A673 (cell line): ENCODE data around the gene SOBP. TPM values are rescaled to one million over a fixed set of nuclear protein-coding genes. Genes with fewer than 3 reads are reported as not detected.
A peak's percentile ranks its signal among the peaks of the same experiment; 100 is the strongest.

Experiments
- BruUV-seq: library from RNA; stranded (reverse); fragments of 400-500 nt; replicated peaks from 2 replicates; lab custom pipeline; 2021; lab: Mats Ljungman, UMichigan
- CTCF ChIA-PET: fragments of 300-600 bp; sonication (Branson Sonifier 250); formaldehyde crosslinking; loops from one replicate; lab custom pipeline; 2022; ENCODE audit warnings: antibody characterized with exemption; lab: Charles Lee
- POLR2A ChIA-PET: fragments of 300-600 bp; sonication (Branson Sonifier 250); formaldehyde crosslinking; loops from one replicate; lab custom pipeline; 2022; ENCODE audit warnings: antibody characterized with exemption; ENCODE audit not compliant: low non-redundant PET; lab: Charles Lee
- DNase-seq: peaks from one replicate; pipeline ENCODE4 v3.0.0-alpha.2; 2015; ENCODE audit warnings: low spot score
- H3K27ac ChIP-seq: fragments of 200-600 bp; sonication (generic); 2 replicates; pipeline ENCODE4 v1.5.1; 2016; ENCODE audit warnings: mixed run types, low read depth, mild to moderate bottlenecking, mixed read lengths, antibody characterized with exemption, low read length; ENCODE audit not compliant: poor library complexity, severe bottlenecking
- H3K27me3 ChIP-seq: fragments of 200-600 bp; sonication (generic); replicated peaks from 2 replicates; pipeline ENCODE4 v1.6.1; 2017; ENCODE audit warnings: mixed run types, low read depth, mild to moderate bottlenecking, mixed read lengths, antibody characterized with exemption, low read length; ENCODE audit not compliant: insufficient read depth, poor library complexity
- H3K36me3 ChIP-seq: fragments of 200-600 bp; sonication (generic); 2 replicates; pipeline ENCODE4 v1.6.1; 2016; ENCODE audit warnings: mixed run types, mild to moderate bottlenecking, mixed read lengths, antibody characterized with exemption, low read length; ENCODE audit not compliant: insufficient read depth, poor library complexity, severe bottlenecking
- H3K4me1 ChIP-seq: fragments of 200-600 bp; sonication (generic); 2 replicates; pipeline ENCODE4 v1.6.1; 2017; ENCODE audit warnings: mixed run types, mild to moderate bottlenecking, mixed read lengths, antibody characterized with exemption, low read length; ENCODE audit not compliant: insufficient read depth, poor library complexity, severe bottlenecking
- H3K4me3 ChIP-seq: fragments of 200-600 bp; sonication (generic); 2 replicates; pipeline ENCODE4 v1.5.1; 2016; ENCODE audit warnings: low read depth, mixed run types, mild to moderate bottlenecking, mixed read lengths, low read length; ENCODE audit not compliant: poor library complexity, severe bottlenecking
- H3K9me3 ChIP-seq: fragments of 200-600 bp; sonication (generic); 2 replicates; pipeline ENCODE4 v1.6.1; 2016; ENCODE audit warnings: mixed run types, low read depth, mild to moderate bottlenecking, mixed read lengths, antibody characterized with exemption, low read length; ENCODE audit not compliant: poor library complexity, severe bottlenecking
- EZH2 ChIP-seq: fragments of 200-600 bp; sonication (generic); IDR thresholded peaks from 2 replicates; pipeline ENCODE4 v1.6.1; 2017; ENCODE audit warnings: borderline replicate concordance, low read depth, mild to moderate bottlenecking, mixed read lengths, antibody characterized with exemption, low read length; ENCODE audit not compliant: poor library complexity, severe bottlenecking
- intact Hi-C: fragments of 100-400 bp; cut with micrococcal nuclease; formaldehyde crosslinking; loops from one replicate; pipeline ENCODE4 v1.10.0; 2022; ENCODE audit not compliant: unreplicated experiment
- total RNA-seq: library from RNA; stranded (reverse); gene quantifications from 2 replicates; pipeline ENCODE4 v1.2.3, GENCODE V29; 2021
- TF ChIP-seq, protein P1 (sequence below): fragments of 300-800, 200-600 bp; sonication (generic); conservative IDR thresholded peaks from 2 replicates; pipeline ENCODE4 v1.5.1; 2017; ENCODE audit warnings: low read depth, mild to moderate bottlenecking, antibody characterized with exemption, low read length, moderate library complexity, mixed read lengths

Gene SOBP
- total RNA-seq, 1 experiment from 2014 or later, result 3.3 TPM

DNA sequence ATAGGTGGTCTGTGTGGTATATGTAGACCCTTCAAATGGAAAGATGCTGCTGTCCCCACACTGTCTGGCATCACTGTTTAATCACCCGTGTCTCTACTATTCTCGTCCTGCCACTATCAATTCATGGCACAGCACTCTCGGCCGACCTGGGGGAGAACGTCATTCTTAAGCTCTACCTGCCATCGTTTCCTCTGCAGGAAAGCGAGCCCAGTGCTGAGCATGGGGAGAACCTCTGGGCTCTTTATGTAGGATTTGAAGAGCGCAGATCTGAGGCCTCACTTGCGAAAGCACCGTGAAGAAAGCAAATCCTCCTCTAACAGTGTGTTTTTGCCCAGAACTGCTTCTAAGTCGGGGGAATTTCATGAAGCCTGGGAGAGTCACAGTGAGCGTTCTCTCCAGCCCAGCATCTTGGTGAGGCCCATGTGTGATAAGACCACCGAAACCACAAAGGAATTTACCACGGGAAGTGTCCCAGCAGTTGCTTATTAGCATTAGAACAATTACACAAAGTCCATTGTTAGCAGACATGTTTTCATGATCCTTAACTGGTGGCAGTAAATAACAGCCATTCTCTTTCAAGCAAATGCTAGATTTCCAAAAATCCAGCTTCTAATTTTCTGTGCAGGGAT is 209.9 kb downstream of the SOBP start:
- no peaks in the 10 kb centered on the region for H3K36me3 ChIP-seq

DNA sequence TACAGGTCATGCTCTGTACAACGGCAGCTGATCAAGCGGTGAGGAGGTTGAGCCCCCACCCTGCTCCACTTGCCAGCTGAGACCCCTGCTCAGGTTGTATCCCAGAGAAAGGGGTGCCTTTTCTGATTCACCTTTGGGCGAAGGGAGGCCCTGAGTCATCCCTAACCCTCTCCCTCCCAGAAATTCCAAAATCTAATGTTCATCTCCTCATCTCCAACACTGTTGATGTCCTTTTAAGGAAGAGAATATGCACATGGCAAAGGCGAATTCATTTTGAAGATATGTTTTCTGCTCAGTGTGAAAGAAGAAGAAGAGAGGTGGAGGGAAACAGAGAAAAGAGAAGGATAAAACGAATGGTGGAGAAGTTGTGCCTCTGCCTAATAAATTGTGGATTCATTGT is 213.7 kb downstream of the SOBP start:
- no peak overlapping the region for H3K4me3 ChIP-seq
- ChIA-PET CTCF (no interaction called here), POLR2A (no interaction called here)
- TF ChIP-seq, protein P1, sequence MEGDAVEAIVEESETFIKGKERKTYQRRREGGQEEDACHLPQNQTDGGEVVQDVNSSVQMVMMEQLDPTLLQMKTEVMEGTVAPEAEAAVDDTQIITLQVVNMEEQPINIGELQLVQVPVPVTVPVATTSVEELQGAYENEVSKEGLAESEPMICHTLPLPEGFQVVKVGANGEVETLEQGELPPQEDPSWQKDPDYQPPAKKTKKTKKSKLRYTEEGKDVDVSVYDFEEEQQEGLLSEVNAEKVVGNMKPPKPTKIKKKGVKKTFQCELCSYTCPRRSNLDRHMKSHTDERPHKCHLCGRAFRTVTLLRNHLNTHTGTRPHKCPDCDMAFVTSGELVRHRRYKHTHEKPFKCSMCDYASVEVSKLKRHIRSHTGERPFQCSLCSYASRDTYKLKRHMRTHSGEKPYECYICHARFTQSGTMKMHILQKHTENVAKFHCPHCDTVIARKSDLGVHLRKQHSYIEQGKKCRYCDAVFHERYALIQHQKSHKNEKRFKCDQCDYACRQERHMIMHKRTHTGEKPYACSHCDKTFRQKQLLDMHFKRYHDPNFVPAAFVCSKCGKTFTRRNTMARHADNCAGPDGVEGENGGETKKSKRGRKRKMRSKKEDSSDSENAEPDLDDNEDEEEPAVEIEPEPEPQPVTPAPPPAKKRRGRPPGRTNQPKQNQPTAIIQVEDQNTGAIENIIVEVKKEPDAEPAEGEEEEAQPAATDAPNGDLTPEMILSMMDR, result no peak
- TF ChIP-seq EZH2, result no peak
- no peaks in the 10 kb centered on the region for H3K27me3 ChIP-seq
- H3K9me3 ChIP-seq, result no peaks in the 10 kb centered on the region
- intact Hi-C loops, result loop anchor here (1.0 kb wide), 1 partner anchor 571 kb away; no protein-coding TSS in a partner anchor
- H3K36me3 ChIP-seq, result no peaks in the 10 kb centered on the region
- H3K4me1 ChIP-seq, result no peaks in the 10 kb centered on the region
- no peak for DNase-seq
- no TSS peak for BruUV-seq
- no peak overlapping the region for H3K27ac ChIP-seq

More for the DNA sequence above, 209.9 kb downstream of the SOBP start:
- POLR2A ChIA-PET, result no interaction called here
- no TSS peak for BruUV-seq
- H3K9me3 ChIP-seq, result no peaks in the 10 kb centered on the region
- H3K4me1 ChIP-seq, result no peaks in the 10 kb centered on the region
- no peak for TF ChIP-seq EZH2
- TF ChIP-seq, protein P1, result no peak
- DNase-seq, result no peak
- no peak overlapping the region for H3K27ac ChIP-seq
- H3K4me3 ChIP-seq, result no peak overlapping the region
- intact Hi-C loops, result no loop called here
- CTCF ChIA-PET, result interaction anchor here (0.6 kb wide), 1 partner anchor 381 kb away, joined by 3 read pairs; no protein-coding TSS in a partner anchor
- H3K27me3 ChIP-seq, result no peaks in the 10 kb centered on the region

DNA sequence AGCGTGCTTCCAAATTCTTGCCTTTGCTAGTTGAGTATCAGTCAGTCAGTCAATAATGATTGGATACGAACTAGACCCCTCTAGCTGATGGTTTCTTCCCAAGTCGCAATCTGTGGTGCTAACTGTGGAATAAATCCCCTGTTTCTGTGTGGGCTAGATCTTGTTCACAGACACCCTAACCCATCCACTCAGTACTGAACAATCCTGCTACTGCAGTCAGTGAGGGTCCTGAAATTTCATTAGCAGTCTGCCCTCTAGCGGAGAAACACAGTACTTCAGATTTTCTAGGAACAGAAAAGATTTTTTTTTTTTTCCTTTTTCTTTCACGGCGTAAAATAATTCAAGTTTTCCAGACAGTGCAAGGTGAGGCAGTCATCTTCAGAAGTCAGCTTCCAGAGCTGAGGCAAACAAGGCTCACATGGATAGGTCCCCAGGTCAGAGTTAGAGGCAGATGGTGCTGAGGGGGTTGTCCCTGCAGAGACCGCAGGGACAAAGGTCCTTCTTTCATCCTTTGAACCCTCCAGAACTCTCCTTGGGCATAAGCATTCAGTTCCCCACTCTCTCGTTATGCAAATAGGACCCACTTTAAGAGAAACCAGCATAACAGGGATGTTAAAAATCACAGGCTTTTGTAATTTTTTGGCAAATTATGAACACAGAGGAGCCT is 214.6 kb downstream of the SOBP start:
- intact Hi-C loops, result loop anchor here (1.0 kb wide), 1 partner anchor 572 kb away; no protein-coding TSS in a partner anchor
- no peak overlapping the region for H3K4me3 ChIP-seq

More for the DNA sequence above, 214.6 kb downstream of the SOBP start:
- CTCF ChIA-PET, result no interaction called here
- POLR2A ChIA-PET, result no interaction called here
- H3K36me3 ChIP-seq, result no peaks in the 10 kb centered on the region
- peak; percentile 51 for DNase-seq
- H3K4me1 ChIP-seq, result no peaks in the 10 kb centered on the region
- no peak overlapping the region for H3K27ac ChIP-seq
- TF ChIP-seq, protein P1, result peak; percentile 82
- no peak for TF ChIP-seq EZH2
- no peaks in the 10 kb centered on the region for H3K9me3 ChIP-seq
- BruUV-seq, result no TSS peak
- no peaks in the 10 kb centered on the region for H3K27me3 ChIP-seq
